ENCODE results near the gene PLEKHN1.

GRCh38 chr1:953524-954320, 12.6 kb upstream of the PLEKHN1 start:
- TF ChIP-seq SUZ12 (IDR thresholded peaks at IDR 0.05; ENCODE audit: extremely low read depth, insufficient read depth, insufficient read length) (no peak), YY1 (IDR thresholded peaks at IDR 0.05; ENCODE audit: insufficient read depth, insufficient read length) (no peak)

Measured in NT2/D1 (cell line).